Fibroblast of skin of back (primary cell): ENCODE measurements around the gene BIRC3.
"Not testable (repeated sequence)": the region's sequence is repeated elsewhere in the genome, so short reads cannot be mapped to it uniquely, and the experiment has no call there.

ENCODE experiments used
- DNase-seq: peaks from one replicate; pipeline ENCODE4 v3.0.0-alpha.2; 2013

Gene BIRC3

DNA sequence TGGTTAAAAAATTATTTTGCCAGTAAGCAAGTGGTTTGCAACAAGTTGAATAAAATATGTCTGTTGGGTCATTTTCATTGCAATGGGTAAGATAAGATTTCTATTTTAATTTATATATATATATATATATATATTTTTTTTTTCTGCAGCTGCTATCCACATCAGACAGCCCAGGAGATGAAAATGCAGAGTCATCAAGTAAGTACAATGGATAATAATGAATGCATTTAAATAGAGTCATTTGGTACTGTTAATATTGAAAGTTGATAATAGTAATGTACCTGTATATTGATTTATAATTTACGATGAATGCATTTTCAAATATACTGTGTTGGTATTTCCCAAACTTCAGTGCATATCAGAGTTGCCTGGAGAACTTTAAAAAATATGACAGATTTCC is 11.5 kb downstream of the BIRC3 start:
- no peak for DNase-seq

DNA sequence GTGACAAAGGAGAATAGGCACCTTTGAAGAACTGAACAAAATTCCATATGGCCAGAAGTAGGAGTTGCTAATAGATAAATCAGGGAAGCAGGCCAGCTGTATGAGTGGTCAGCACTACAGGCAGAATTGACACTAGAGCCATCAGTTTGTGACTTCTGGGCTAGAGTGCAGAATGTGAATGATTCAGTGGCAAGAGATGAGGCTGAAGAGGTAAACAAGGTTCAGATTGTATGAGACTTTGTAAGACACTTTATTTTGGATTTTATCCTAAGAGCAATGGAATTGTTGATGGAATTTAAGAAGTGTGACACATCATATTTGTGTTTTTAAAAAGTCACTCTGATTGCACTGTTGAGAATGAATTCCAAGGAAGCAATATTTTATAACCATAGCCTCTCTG is 12.9 kb downstream of the BIRC3 start:
- DNase-seq, result peak; percentile 89

GRCh38 chr11:102331341-102331740 is 14.1 kb downstream of the BIRC3 start:
- DNase-seq, result peak; percentile 80

DNA sequence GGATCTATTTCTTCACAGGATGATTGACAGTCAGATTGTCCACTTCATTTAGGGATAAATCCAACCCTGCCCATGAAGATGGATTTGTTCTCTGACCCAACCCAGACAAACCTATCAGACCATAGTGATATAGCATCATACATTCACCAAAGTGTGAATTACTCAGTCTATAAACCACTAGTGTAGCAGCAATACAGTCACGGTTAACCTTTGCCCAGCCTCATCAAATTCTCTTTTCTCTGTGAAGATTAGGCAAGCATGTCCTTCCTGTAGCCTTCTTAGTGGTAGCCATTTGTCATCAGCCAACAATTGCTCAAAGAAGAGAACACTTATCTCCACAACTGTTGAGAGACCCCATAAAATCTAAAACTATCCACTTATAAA is 15.3 kb downstream of the BIRC3 start:
- no peak for DNase-seq

- DNase-seq, result no peak
These were observed 21.3 kb downstream of the BIRC3 start for GRCh38 chr11:102338479-102339010.

DNA sequence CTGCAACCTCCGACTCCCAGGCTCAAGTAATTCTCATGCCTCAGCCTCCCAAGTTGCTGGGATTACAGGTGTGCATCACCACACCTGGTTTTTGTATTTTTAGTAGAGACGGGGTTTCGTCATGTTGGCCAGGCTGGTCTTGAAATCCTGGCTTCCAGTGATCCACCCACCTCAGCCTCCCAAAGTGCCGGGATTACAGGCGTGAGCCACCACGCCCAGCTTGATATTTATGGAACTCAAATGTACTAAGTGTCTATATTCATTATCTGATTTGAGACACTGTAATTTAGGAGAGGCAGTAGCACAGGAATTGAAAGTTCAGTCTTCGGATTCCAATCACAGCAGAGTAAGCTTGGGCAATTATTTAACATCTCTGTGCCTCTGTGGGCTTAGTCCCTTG is 24.0 kb downstream of the BIRC3 start:
- DNase-seq, result not testable (repeated sequence)

- DNase-seq, result peak; percentile 88
These were observed 24.6 kb downstream of the BIRC3 start for GRCh38 chr11:102341844-102342318.

DNA sequence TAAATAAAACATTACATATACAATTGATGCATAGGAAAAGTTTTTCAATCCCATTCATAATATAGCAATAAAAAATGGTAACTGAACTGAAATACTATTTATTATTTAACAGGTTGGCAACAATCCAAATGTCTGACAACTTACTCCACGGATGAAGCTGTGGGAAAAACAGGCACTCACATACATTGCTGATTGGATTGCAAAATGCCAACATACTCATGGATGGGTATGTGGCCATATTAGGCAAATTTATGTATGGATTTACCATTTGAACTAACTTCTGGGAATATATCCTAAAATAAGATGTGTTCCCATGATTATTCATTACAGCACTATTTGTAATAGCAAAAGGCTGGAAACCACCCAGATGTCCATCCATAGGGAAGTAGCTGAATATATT is 26.5 kb downstream of the BIRC3 start:
- peak; percentile 95 for DNase-seq

DNA sequence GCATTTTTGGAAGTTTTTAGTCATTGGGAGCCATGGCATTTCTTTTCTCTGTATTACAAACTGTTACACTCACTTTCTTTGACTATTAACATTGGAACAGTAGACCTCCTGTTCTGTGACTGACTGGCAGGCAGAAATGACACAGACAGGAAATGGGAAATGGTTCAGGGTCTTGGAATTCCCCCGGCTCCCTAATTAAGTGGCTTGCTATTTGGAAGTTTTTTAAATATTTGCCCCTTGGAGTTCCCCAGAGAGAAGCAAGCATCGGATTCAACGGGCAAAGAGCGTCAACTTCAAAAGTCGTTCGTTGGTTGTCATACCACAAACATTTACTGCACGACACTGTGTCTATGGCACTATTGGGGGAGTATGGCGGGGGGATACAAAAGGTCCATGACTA is 28.6 kb downstream of the BIRC3 start:
- DNase-seq, result peak; percentile 96

- DNase-seq, result no peak
These were observed 29.1 kb downstream of the BIRC3 start for GRCh38 chr11:102346456-102346747.

- DNase-seq, result peak; percentile 93
These were observed 29.6 kb downstream of the BIRC3 start, which contains the start of gene BIRC2 for GRCh38 chr11:102346748-102347461. BIRC2 (plus strand) TSS chr11:102347214; CDS start chr11:102349855, 2,641 bp downstream.

GRCh38 chr11:102347462-102348370 is 30.4 kb downstream of the BIRC3 start:
- peak; percentile 46 for DNase-seq

GRCh38 chr11:102357116-102357515 is 39.8 kb downstream of the BIRC3 start:
- no peak for DNase-seq

DNA sequence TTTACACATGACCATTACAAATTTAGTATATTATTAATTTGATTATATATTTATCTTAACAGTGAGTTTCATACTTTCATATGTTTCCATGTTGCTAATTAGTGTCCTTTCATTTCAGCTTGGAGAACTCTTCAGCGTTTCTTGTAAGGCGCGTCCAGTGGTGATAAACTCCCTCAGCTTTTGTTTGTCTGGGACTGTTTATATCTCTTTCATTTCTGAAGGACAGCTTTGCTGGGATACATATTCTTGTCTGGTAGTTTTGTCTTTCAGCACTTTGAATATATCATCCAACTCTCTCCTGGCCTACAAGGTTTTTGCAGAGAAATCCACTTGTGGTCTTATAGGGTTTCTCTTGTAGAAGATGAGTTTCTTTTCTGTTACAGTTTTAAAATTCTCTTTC is 42.1 kb downstream of the BIRC3 start:
- no peak for DNase-seq

DNA sequence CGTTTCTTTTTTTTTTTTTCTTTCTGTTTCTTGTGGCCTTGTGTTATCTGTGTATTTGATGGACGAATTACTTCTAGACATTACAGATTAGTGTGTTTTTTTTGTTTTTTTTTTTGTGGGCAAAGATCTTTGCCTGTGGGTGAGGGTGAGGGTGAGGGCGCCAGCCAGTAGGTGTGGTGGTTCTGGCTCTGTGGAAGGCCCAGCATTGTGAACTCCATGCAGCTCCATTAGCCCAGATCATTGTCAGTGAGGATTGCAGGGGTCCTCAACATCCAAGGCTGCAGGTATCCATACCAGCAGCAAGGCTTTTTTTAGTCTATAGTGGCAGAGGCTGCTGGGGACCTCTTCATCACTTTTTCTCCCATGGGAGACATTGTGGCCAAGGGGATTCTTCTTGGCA is 43.4 kb downstream of the BIRC3 start:
- no peak for DNase-seq

- peak; percentile 38 for DNase-seq
These were observed 44.1 kb downstream of the BIRC3 start for GRCh38 chr11:102361086-102362031.

DNA sequence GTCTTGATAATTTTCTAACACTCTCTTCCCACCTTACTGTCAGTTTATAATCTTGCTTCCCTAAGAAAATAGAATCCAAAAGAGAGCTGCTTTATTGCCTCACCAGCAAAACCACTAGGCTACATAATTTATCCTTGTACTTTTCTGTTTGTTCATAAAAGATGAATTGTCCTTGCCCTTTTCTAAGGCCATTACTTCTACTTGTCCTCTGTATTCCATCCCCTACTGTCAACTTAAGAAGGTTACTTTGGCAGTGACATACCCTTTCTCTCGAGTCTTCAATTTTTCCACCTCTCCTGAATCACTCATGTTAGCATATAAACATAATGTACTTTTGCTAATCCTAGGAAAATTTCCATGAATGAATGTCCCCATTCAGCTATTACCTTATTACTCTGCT is 47.7 kb downstream of the BIRC3 start:
- DNase-seq, result no peak

DNA sequence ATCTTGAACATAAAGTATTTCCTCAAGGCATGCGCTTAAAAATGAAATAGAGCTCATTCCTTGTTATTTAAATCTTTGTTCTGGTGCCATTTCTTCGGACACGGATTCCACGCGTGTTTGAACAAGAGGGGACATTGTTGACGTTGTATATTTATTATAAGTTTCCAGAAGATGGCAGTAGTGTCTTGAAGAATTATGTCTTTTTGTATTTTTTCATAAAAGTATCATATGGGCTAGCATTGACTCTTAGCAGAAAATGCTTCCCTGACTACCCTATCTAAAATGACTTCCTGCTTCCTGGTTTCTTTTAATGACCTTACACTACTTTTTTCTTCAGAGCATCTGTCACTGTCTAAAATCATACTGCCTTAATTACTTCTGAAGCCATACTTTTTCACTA is 50.1 kb downstream of the BIRC3 start:
- peak; percentile 24 for DNase-seq

- no peak for DNase-seq
These were observed 51.2 kb downstream of the BIRC3 start for GRCh38 chr11:102368472-102368871.

DNA sequence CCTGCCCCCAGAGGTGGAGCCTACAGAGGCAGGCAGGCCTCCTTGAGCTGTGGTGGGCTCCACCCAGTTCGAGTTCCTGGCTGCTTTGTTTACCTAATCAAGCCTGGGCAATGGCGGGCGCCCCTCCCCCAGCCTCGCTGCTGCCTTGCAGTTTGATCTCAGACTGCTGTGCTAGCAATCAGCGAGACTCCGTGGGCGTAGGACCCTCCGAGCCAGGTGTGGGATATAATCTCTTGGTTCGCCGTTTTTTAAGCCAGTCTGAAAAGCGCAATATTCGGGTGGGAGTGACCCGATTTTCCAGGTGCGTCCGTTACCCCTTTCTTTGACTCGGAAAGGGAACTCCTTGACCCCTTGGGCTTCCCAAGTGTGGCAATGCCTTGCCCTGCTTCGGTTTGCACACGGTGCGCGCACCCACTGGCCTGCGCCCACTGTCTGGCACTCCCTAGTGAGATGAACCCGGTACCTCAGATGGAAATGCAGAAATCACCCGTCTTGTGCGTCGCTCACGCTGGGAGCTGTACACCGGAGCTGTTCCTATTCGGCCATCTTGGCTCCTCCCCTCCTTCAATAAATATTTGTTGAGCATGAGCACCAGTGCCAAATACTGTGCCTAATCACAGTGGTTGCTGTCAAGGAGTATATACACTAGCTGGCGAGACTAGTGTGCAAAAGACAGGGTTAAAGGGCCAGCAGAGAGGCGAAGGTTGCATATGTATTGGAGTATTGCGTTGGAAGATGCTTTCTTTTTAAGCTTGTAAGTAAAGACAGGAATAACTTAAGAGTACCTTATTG is 57.5 kb downstream of the BIRC3 start:
- not testable (repeated sequence) for DNase-seq

- DNase-seq, result no peak
These were observed 58.6 kb downstream of the BIRC3 start for GRCh38 chr11:102375720-102376399.
